Ascending aorta (tissue), 2 donors: ENCODE results near the gene LCLAT1. TPM values are rescaled to one million over a fixed set of nuclear protein-coding genes. Genes with fewer than 3 reads are reported as not detected.

Experiments
- DNase-seq, 2 donors: peaks; one replicate each; pipeline ENCODE4 v3.0.0-alpha.2; 2019; ENCODE audit warnings: low spot score in 2 of 2
- H3K27ac ChIP-seq, 2 donors: fragments of 200-600 bp; sonication (generic); one replicate each; pipeline ENCODE4 v1.5.1; 2016 to 2017; ENCODE audit warnings: mild to moderate bottlenecking in 1 of 2
- H3K27me3 ChIP-seq: fragments of 200-600 bp; sonication (generic); one replicate; pipeline ENCODE4 v1.5.1; 2017
- H3K36me3 ChIP-seq, 2 donors: fragments of 200-600 bp; sonication (generic); one replicate each; pipeline ENCODE4 v1.5.1; 2016
- H3K4me1 ChIP-seq, 2 donors: fragments of 200-600 bp; sonication (generic); one replicate each; pipeline ENCODE4 v1.5.1; 2016 to 2017; ENCODE audit warnings: mild to moderate bottlenecking in 1 of 2
- H3K4me3 ChIP-seq, 2 donors: fragments of 200-600 bp; sonication (generic); one replicate each; pipeline ENCODE4 v1.5.1; 2016 to 2017; ENCODE audit warnings: mild to moderate bottlenecking in 1 of 2
- H3K9me3 ChIP-seq, 2 donors: fragments of 200-600 bp; sonication (generic); one replicate each; pipeline ENCODE4 v1.5.1; 2016
- intact Hi-C: fragments of 100-400 bp; cut with DNase I; formaldehyde crosslinking; loops from one replicate; pipeline ENCODE4 v1.15.1; 2023
- total RNA-seq: library from RNA; depleted of rRNA; stranded (reverse); fragments of >200 nt; gene quantifications from one replicate; pipeline ENCODE4 v1.1.0, GENCODE V29; 2016
- TF ChIP-seq, protein P1 (sequence below), 3 experiments: fragments of 200-600 bp in 2 of 3; fragments of 450-650 bp in 1 of 3; sonication (generic) in 2 of 3; IDR thresholded peaks; one replicate each; pipeline ENCODE4 v1.5.1; 2016 to 2019; ENCODE audit warnings: antibody characterized with exemption in 3 of 3, mild to moderate bottlenecking in 1 of 3, moderate library complexity in 1 of 3

The LCLAT1 gene
- total RNA-seq, 1 donor from 2014 or later, result 9.8 TPM

DNA sequence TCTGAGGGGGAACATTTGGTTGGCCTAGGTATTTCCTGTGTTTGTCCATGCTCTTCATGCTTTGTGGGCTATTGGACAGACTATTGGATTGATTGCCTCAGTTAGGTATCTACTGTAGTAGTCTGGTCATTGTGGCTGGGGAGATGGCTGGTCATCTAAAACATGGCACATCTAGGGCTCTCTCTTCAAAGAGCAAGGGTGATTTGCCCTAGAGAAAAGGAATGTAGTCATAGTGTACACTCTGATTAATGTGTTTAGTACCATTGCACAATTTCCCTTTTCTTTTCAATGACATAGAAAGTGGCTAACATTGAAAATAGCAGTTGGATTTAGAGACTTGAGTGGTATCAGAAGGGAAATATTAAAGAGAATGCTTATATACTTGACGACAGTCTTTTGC lies 114.3 kb downstream of the LCLAT1 start:
- Histone ChIP-seq H3K27ac (no peak overlapping the region), H3K4me3 (no peak overlapping the region), H3K36me3 (no peaks in the 10 kb centered on the region), H3K4me1 (peaks cover 0 to 8% of the 10 kb centered on the region in 2 donors), H3K9me3 (no peaks in the 10 kb centered on the region), H3K27me3 (no peaks in the 10 kb centered on the region)
- TF ChIP-seq, protein P1, sequence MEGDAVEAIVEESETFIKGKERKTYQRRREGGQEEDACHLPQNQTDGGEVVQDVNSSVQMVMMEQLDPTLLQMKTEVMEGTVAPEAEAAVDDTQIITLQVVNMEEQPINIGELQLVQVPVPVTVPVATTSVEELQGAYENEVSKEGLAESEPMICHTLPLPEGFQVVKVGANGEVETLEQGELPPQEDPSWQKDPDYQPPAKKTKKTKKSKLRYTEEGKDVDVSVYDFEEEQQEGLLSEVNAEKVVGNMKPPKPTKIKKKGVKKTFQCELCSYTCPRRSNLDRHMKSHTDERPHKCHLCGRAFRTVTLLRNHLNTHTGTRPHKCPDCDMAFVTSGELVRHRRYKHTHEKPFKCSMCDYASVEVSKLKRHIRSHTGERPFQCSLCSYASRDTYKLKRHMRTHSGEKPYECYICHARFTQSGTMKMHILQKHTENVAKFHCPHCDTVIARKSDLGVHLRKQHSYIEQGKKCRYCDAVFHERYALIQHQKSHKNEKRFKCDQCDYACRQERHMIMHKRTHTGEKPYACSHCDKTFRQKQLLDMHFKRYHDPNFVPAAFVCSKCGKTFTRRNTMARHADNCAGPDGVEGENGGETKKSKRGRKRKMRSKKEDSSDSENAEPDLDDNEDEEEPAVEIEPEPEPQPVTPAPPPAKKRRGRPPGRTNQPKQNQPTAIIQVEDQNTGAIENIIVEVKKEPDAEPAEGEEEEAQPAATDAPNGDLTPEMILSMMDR (IDR thresholded peaks at IDR 0.05), result no peak
- DNase-seq, result no peak
- intact Hi-C loops, result no loop called here

GRCh38 chr2:30565851-30566358 lies 118.9 kb downstream of the LCLAT1 start:
- no peak overlapping the region for H3K4me3 ChIP-seq
- H3K9me3 ChIP-seq, result no peaks in the 10 kb centered on the region
- no peaks in the 10 kb centered on the region for H3K27me3 ChIP-seq
- H3K27ac ChIP-seq, result peak overlapping the region; percentile 61 to 73
- H3K4me1 ChIP-seq, result peaks cover 0 to 10% of the 10 kb centered on the region in 2 donors
- TF ChIP-seq, protein P1 (IDR thresholded peaks at IDR 0.05), result no peak
- no peak for DNase-seq
- H3K36me3 ChIP-seq, result no peaks in the 10 kb centered on the region
- intact Hi-C loops, result loop anchor here (5.0 kb wide), 3 partner anchors 79 to 141 kb away; no protein-coding TSS in a partner anchor

- no peak for DNase-seq
- H3K4me3 ChIP-seq, result no peak overlapping the region
- H3K27ac ChIP-seq, result peak overlapping the region; percentile 61 to 73
- no peaks in the 10 kb centered on the region for H3K9me3 ChIP-seq
- intact Hi-C loops, result loop anchor here (5.0 kb wide), 3 partner anchors 79 to 141 kb away; no protein-coding TSS in a partner anchor
- peaks cover 0 to 2% of the 10 kb centered on the region in 2 donors for H3K36me3 ChIP-seq
- no peaks in the 10 kb centered on the region for H3K27me3 ChIP-seq
- TF ChIP-seq, protein P1 (IDR thresholded peaks at IDR 0.05), result no peak
- H3K4me1 ChIP-seq, result peaks cover 0 to 10% of the 10 kb centered on the region in 2 donors
Observed at GRCh38 chr2:30566631-30567030, 119.6 kb downstream of the LCLAT1 start.

DNA sequence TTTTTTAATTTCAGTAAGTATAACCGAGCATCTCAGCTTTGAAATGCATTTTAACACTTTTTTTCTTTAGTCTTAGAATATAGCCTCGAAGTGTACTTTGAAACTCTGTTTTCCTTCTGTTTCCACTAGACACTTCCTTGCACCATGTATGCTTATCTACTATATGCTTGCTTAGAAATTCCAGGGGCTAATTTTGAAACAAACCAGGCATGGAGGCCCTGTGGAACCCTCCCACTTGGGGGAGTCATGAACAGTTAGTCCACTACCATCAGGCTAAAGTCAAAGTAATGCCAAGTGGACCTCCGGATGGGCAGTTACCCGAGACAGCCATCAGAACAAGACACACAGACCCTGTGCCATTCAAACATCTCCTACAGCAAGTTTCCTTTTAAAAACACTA lies 120.3 kb downstream of the LCLAT1 start:
- Histone ChIP-seq H3K27ac (peak overlapping the region in 1 of 2 donors; percentile 61), H3K27me3 (no peaks in the 10 kb centered on the region), H3K4me3 (no peak overlapping the region), H3K4me1 (peaks cover 0 to 10% of the 10 kb centered on the region in 2 donors), H3K36me3 (peaks cover 0 to 3% of the 10 kb centered on the region in 2 donors), H3K9me3 (no peaks in the 10 kb centered on the region)
- intact Hi-C loops, result loop anchor here (5.0 kb wide), 3 partner anchors 80 to 140 kb away; no protein-coding TSS in a partner anchor
- TF ChIP-seq, protein P1 (IDR thresholded peaks at IDR 0.05), result no peak
- no peak for DNase-seq

DNA sequence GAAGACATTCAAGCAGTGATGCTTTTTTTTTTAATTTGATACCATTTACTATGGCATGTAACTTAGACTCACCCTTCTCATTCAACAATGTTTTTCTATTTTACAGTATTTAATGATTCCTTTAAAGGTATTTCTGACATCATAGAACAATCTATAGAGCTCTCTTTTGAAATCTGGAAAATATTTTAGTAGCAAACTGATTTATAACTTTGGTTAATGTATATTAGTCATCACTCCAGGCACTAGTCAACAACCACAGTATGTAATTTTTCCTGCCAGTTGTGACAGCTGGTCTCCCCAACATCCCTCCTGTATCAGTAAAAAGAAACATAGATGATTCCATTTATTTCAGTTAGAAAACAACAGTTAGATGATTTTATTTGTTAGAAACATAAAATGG lies 122.9 kb downstream of the LCLAT1 start:
- no peaks in the 10 kb centered on the region for H3K27me3 ChIP-seq
- no peak for DNase-seq
- H3K9me3 ChIP-seq, result no peaks in the 10 kb centered on the region
- intact Hi-C loops, result loop anchor here (5.0 kb wide), 3 partner anchors 83 to 137 kb away; no protein-coding TSS in a partner anchor
- no peak overlapping the region for H3K4me3 ChIP-seq
- H3K36me3 ChIP-seq, result peaks cover 0 to 3% of the 10 kb centered on the region in 2 donors
- H3K27ac ChIP-seq, result no peak overlapping the region
- TF ChIP-seq, protein P1 (IDR thresholded peaks at IDR 0.05), result no peak
- H3K4me1 ChIP-seq, result peaks cover 0 to 10% of the 10 kb centered on the region in 2 donors
